ENCODE measurements around the gene TMEM269.

The TMEM269 gene

DNA sequence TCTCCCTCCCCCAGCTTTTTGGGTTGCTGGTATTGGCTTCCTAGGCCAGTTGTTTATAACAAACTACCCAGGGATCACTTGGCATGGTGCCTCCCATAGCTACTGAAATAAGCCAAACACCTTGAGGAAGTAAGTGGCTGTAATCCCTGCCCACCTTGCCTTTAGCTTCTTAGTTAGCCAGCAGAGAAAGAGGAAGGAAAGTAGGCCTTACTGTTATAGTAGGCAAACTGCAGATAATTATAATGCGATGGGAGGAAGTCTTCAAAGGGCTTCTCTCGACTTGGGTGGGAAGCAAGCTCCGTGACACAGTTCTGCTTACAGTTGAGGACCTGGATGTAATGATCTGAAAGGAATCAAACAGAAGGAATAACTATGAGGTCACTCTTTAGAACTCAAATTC is 26.1 kb upstream of the TMEM269 start:
- ChIA-PET CTCF (interaction anchor here (1.1 to 3.6 kb wide), 7 partner anchors 8 to 316 kb away, joined by 3 to 34 read pairs (median 8); partner anchors contain the start of genes C1orf50 and P3H1), POLR2A (no interaction called here)
- no peak for DNase-seq (ENCODE audit: low read depth, low spot score)
- no peak overlapping the region for H3K4me3 ChIP-seq (ENCODE audit: low read depth, low read length)
- TF ChIP-seq, protein P1, sequence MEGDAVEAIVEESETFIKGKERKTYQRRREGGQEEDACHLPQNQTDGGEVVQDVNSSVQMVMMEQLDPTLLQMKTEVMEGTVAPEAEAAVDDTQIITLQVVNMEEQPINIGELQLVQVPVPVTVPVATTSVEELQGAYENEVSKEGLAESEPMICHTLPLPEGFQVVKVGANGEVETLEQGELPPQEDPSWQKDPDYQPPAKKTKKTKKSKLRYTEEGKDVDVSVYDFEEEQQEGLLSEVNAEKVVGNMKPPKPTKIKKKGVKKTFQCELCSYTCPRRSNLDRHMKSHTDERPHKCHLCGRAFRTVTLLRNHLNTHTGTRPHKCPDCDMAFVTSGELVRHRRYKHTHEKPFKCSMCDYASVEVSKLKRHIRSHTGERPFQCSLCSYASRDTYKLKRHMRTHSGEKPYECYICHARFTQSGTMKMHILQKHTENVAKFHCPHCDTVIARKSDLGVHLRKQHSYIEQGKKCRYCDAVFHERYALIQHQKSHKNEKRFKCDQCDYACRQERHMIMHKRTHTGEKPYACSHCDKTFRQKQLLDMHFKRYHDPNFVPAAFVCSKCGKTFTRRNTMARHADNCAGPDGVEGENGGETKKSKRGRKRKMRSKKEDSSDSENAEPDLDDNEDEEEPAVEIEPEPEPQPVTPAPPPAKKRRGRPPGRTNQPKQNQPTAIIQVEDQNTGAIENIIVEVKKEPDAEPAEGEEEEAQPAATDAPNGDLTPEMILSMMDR (IDR thresholded peaks at IDR 0.05; ENCODE audit: insufficient read depth, low read length, missing control alignments): no peak

DNA sequence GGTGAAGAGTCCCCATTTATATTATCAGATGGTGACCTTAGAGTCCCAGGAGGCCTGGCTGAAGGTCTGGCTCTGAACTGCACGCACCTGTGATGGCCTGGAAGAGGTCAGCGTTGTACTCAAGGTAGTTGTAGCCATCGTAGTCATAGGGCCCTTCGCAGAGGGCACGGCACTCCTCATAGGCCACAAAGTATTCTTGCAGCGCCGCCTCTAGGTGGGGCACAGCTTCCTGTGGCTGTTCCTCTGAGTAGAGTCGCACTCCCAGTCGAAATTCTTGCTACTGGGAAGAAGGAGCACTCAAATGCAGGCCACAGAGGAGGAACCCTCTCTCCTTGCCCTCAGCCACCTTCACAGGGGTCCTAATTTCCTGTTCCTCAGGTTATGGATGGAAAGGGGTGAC is 25.7 kb upstream of the TMEM269 start:
- ChIA-PET POLR2A (no interaction called here), CTCF (interaction anchor here (1.1 to 3.6 kb wide), 6 partner anchors 8 to 316 kb away, joined by 3 to 34 read pairs (median 8); partner anchors contain the start of genes C1orf50 and P3H1)
- TF ChIP-seq, protein P1 (IDR thresholded peaks at IDR 0.05; ENCODE audit: insufficient read depth, low read length, missing control alignments): no peak
- no peak for DNase-seq (ENCODE audit: low read depth, low spot score)
- no peak overlapping the region for H3K4me3 ChIP-seq (ENCODE audit: low read depth, low read length)

DNA sequence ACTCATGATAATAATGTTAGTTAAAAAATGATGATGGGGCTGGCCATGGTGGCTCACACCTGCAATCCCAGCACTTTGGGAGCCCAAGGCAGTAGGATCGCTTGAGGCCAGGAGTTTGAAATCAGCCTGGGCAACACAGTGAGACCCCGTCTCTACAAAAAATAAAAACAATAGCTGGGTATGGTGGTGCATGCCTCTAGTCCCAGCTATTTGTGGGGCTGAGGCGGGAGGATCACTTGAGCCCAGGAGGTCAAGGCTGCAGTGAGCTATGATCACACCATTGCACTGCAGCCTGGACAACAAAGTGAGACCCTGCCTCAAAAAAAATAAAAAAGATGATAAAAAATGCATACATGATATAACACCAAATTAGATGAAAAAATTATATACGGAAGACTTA is 23.2 kb upstream of the TMEM269 start:
- POLR2A ChIA-PET: no interaction called here
- TF ChIP-seq, protein P1 (IDR thresholded peaks at IDR 0.05; ENCODE audit: insufficient read depth, low read length, missing control alignments): no peak
- H3K4me3 ChIP-seq (ENCODE audit: low read depth, low read length): no peak overlapping the region
- CTCF ChIA-PET: interaction anchor here (1.1 to 3.8 kb wide), 4 partner anchors 11 to 225 kb away, joined by 3 to 15 read pairs (median 4); no protein-coding TSS in a partner anchor
- no peak for DNase-seq (ENCODE audit: low read depth, low spot score)

DNA sequence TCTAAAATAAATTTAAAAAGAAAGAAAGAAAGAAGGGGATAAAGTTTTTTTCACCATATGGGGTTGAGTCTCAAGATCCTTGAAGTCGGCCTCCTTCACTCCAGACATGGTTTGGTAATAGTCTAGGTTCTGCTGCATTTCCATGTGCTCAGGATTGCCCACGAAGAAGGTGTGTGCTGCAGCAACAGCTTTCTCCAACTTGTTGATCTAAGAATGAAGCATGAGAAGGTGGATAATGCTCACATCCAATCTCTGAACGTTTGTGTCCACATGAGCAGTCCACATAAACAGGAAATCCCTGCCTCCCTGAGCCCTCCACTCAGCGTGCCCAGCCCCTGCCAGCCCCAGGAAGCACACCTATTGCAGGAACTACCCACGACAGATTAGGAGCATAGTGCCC is 22.5 kb upstream of the TMEM269 start:
- no peak for DNase-seq (ENCODE audit: low read depth, low spot score)
- ChIA-PET CTCF (interaction anchor here (1.1 to 3.8 kb wide), 6 partner anchors 8 to 312 kb away, joined by 3 to 15 read pairs (median 4); no protein-coding TSS in a partner anchor), POLR2A (no interaction called here)
- TF ChIP-seq, protein P1 (IDR thresholded peaks at IDR 0.05; ENCODE audit: insufficient read depth, low read length, missing control alignments): no peak
- no peak overlapping the region for H3K4me3 ChIP-seq (ENCODE audit: low read depth, low read length)

DNA sequence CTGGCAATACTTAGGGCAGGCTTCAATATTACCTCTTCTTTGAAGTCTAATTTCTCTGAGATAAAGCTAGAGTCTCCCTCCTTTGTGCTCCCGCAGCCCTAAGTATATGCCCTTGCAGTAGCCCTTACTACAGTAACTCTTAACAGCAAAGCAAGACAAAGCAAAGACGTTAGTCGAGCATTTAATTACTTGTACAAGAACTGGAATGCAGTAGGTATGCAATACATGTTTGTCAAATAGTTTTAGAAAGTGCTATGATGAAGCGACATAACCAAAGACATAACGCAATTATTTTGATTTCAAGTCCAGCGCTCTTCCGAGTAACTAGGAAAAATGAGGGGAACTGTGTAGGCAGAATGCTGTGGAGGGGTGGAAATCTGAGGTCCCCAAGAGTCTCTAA is 19.5 kb upstream of the TMEM269 start:
- ChIA-PET CTCF (interaction anchor here (0.9 to 4.7 kb wide), 8 partner anchors 8 to 587 kb away, joined by 3 to 59 read pairs (median 14); no protein-coding TSS in a partner anchor), POLR2A (interaction anchor here (0.8 to 1.5 kb wide), 5 partner anchors 20 to 108 kb away, joined by 3 to 5 read pairs (median 3); partner anchors contain the start of gene YBX1)
- TF ChIP-seq, protein P1 (IDR thresholded peaks at IDR 0.05; ENCODE audit: insufficient read depth, low read length, missing control alignments): no peak
- H3K4me3 ChIP-seq (ENCODE audit: low read depth, low read length): peak overlapping the region; percentile 100
- no peak for DNase-seq (ENCODE audit: low read depth, low spot score)

DNA sequence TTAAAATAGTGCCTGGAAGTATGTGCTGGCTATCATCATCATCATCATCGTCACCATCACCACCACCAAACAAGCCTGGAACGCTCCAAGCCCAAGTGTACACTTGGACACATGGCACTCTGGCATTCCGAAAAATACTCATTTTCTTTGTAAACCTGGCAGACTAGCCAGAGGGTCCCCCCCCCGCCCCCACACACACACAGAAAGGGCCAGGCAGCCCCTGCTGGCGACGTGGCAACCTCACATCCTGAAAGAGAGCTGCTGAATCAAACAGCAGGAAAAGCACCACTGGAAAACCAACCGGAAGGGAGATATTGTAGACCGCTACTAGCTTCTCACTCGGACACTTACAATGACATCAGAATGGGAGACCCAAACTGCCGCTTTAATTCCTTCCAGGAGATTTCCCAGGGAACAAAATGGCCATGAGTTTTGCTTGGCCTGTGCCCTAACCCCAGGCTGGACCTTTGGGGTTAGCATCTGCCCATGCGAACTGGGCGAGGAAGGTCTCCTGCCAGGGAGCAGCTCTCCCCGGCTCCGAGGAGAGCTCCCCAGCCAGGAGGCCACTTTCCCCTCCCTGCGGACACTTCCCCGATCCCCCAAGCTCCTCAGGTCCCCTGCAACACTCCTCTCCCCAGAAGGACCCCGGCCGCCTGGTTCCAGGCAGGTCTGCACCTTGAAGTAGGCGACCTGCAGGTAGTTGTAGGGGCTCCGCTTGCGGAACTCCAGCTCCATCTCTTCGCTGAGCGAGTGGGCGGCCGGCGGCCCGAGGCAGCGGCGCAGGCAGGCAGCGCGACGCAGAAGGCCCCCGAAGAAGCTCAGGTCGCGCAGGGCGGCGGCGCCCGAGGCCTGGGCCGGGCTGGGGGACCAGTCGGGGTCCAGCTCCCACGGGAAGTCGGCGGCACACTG is 18.7 kb upstream of the TMEM269 start:
- peak overlapping the region; percentile 100 for H3K4me3 ChIP-seq (ENCODE audit: low read depth, low read length)
- POLR2A ChIA-PET: interaction anchor here (0.6 to 1.8 kb wide), 18 partner anchors 12 to 1269 kb away, joined by 3 to 9 read pairs (median 4); partner anchors contain the start of genes ERMAP, SVBP, TMEM269 and YBX1
- CTCF ChIA-PET: interaction anchor here (0.8 to 4.7 kb wide), 15 partner anchors 9 to 618 kb away, joined by 3 to 59 read pairs (median 4); partner anchors contain the start of genes CLDN19 and ZNF691
- DNase-seq (ENCODE audit: low read depth, low spot score): no peak
- TF ChIP-seq, protein P1 (IDR thresholded peaks at IDR 0.05; ENCODE audit: insufficient read depth, low read length, missing control alignments): peak; percentile 61

Measured in AG04449 (cell line).